Hepatocyte (in vitro differentiated cells): ENCODE data around the gene HHAT. TPM values are rescaled to one million over a fixed set of nuclear protein-coding genes. Genes with fewer than 3 reads are reported as not detected.

Experiments used
- DNase-seq: peaks from one replicate; pipeline ENCODE4 v3.0.0-alpha.2; 2016; ENCODE audit warnings: low spot score
- H2AFZ ChIP-seq: fragments of 200-600 bp; sonication (generic); 2 replicates; pipeline ENCODE4 v1.6.0; 2016; ENCODE audit warnings: antibody characterized with exemption, mild to moderate bottlenecking
- H3K27ac ChIP-seq: fragments of 200-600 bp; sonication (generic); 2 replicates; pipeline ENCODE4 v1.5.1; 2016; ENCODE audit warnings: mild to moderate bottlenecking
- H3K27me3 ChIP-seq: fragments of 200-600 bp; sonication (generic); 2 replicates; pipeline ENCODE4 v1.6.1; 2016
- H3K36me3 ChIP-seq: fragments of 200-600 bp; sonication (generic); replicated peaks from 2 replicates; pipeline ENCODE4 v1.5.1; 2016; ENCODE audit warnings: low read depth; ENCODE audit not compliant: insufficient read depth
- H3K4me1 ChIP-seq: fragments of 200-600 bp; sonication (generic); 2 replicates; pipeline ENCODE4 v1.5.1; 2016; ENCODE audit warnings: mild to moderate bottlenecking, moderate library complexity; ENCODE audit not compliant: insufficient read depth
- H3K4me2 ChIP-seq: fragments of 200-600 bp; sonication (generic); 2 replicates; pipeline ENCODE4 v1.6.0; 2016
- H3K4me3 ChIP-seq: fragments of 200-600 bp; sonication (generic); 2 replicates; pipeline ENCODE4 v1.5.1; 2016; ENCODE audit warnings: mild to moderate bottlenecking
- H3K79me2 ChIP-seq: fragments of 200-600 bp; sonication (generic); 2 replicates; pipeline ENCODE4 v1.6.0; 2017; ENCODE audit warnings: mild to moderate bottlenecking
- H3K9me2 ChIP-seq: fragments of 200-600 bp; sonication (generic); replicated peaks from 2 replicates; pipeline ENCODE4 v1.6.0; 2017; ENCODE audit warnings: mild to moderate bottlenecking; ENCODE audit not compliant: insufficient read depth
- H3K9me3 ChIP-seq: fragments of 200-600 bp; sonication (generic); 2 replicates; pipeline ENCODE4 v1.5.1; 2016; ENCODE audit warnings: low read depth, mild to moderate bottlenecking
- H4K20me1 ChIP-seq: fragments of 200-600 bp; sonication (generic); 2 replicates; pipeline ENCODE4 v1.6.0; 2016; ENCODE audit warnings: mild to moderate bottlenecking; ENCODE audit not compliant: insufficient read depth, poor library complexity, severe bottlenecking
- EZH2 ChIP-seq: fragments of 200-600 bp; sonication (generic); IDR thresholded peaks from 2 replicates; pipeline ENCODE4 v1.6.1; 2016; ENCODE audit warnings: antibody characterized with exemption, mild to moderate bottlenecking, borderline replicate concordance
- EZH2phosphoT487 ChIP-seq: fragments of 200-600 bp; sonication (generic); IDR thresholded peaks from one replicate; pipeline ENCODE4 v1.6.1; 2018; ENCODE audit warnings: antibody characterized with exemption, mild to moderate bottlenecking, low read depth, moderate library complexity; ENCODE audit not compliant: unreplicated experiment, severe bottlenecking
- WGBS: methylation state at CpG from one replicate; pipeline ENCODE4 v1.1.6; 2016; ENCODE audit warnings: low lambda C conversion rate; ENCODE audit errors: missing lambda C conversion rate; 5-methylcytosine and 5-hydroxymethylcytosine counted together
- polyA plus RNA-seq: library from polyadenylated mRNA; unstranded; fragments of >200 nt; fragmentation: Nextera tagmentation; extraction: Ambion mirVana; gene quantifications from 2 replicates; pipeline ENCODE4 v1.2.1, GENCODE V29; 2016
- total RNA-seq: library from RNA; depleted of rRNA; stranded (reverse); fragments of >200 nt; gene quantifications from 2 replicates; pipeline ENCODE4 v1.2.3, GENCODE V29; 2014
- TF ChIP-seq, protein P1 (sequence below): fragments of 200-600 bp; sonication (generic); IDR thresholded peaks from 2 replicates; pipeline ENCODE4 v1.5.1; 2016; ENCODE audit warnings: antibody characterized with exemption, mild to moderate bottlenecking; ENCODE audit not compliant: poor library complexity

Gene HHAT
- total and polyA plus RNA-seq, 2 experiments from 2014 or later: 5.3 to 6.3 TPM

- no peak overlapping the region for H3K4me3 ChIP-seq
- no peaks in the 10 kb centered on the region for H4K20me1 ChIP-seq
- no peaks in the 10 kb centered on the region for H3K36me3 ChIP-seq
- no peaks in the 10 kb centered on the region for H3K9me3 ChIP-seq
- no peak for DNase-seq
- H3K27ac ChIP-seq: no peak overlapping the region
- no peaks in the 10 kb centered on the region for H3K9me2 ChIP-seq
- no peak overlapping the region for H2AFZ ChIP-seq
- no peaks in the 10 kb centered on the region for H3K4me1 ChIP-seq
- no peaks in the 10 kb centered on the region for H3K27me3 ChIP-seq
- 60% methylated on average over 3 of the region's 7 CpGs for WGBS
- no peaks in the 10 kb centered on the region for H3K79me2 ChIP-seq
- TF ChIP-seq EZH2phosphoT487 (no peak), EZH2 (no peak)
- TF ChIP-seq, protein P1, sequence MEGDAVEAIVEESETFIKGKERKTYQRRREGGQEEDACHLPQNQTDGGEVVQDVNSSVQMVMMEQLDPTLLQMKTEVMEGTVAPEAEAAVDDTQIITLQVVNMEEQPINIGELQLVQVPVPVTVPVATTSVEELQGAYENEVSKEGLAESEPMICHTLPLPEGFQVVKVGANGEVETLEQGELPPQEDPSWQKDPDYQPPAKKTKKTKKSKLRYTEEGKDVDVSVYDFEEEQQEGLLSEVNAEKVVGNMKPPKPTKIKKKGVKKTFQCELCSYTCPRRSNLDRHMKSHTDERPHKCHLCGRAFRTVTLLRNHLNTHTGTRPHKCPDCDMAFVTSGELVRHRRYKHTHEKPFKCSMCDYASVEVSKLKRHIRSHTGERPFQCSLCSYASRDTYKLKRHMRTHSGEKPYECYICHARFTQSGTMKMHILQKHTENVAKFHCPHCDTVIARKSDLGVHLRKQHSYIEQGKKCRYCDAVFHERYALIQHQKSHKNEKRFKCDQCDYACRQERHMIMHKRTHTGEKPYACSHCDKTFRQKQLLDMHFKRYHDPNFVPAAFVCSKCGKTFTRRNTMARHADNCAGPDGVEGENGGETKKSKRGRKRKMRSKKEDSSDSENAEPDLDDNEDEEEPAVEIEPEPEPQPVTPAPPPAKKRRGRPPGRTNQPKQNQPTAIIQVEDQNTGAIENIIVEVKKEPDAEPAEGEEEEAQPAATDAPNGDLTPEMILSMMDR: no peak
- H3K4me2 ChIP-seq: peak overlapping the region; percentile 85
Measured at GRCh38 chr1:210310562-210311153, 18.0 kb upstream of the HHAT start.

- Histone ChIP-seq H3K4me2 (peak overlapping the region; percentile 85), H3K4me1 (no peaks in the 10 kb centered on the region), H3K9me2 (no peaks in the 10 kb centered on the region), H3K9me3 (no peaks in the 10 kb centered on the region), H3K27me3 (peaks cover 5% of the 10 kb centered on the region), H2AFZ (peak overlapping the region; percentile 88), H3K4me3 (no peak overlapping the region), H3K36me3 (no peaks in the 10 kb centered on the region), H4K20me1 (no peaks in the 10 kb centered on the region), H3K79me2 (no peaks in the 10 kb centered on the region), H3K27ac (no peak overlapping the region)
- WGBS: 77% methylated on average over 18 of the region's 18 CpGs
- DNase-seq: no peak
- no peak for TF ChIP-seq EZH2phosphoT487
- TF ChIP-seq, protein P1: no peak
- TF ChIP-seq EZH2: no peak
Measured at GRCh38 chr1:210311726-210312493, 16.8 kb upstream of the HHAT start.

DNA sequence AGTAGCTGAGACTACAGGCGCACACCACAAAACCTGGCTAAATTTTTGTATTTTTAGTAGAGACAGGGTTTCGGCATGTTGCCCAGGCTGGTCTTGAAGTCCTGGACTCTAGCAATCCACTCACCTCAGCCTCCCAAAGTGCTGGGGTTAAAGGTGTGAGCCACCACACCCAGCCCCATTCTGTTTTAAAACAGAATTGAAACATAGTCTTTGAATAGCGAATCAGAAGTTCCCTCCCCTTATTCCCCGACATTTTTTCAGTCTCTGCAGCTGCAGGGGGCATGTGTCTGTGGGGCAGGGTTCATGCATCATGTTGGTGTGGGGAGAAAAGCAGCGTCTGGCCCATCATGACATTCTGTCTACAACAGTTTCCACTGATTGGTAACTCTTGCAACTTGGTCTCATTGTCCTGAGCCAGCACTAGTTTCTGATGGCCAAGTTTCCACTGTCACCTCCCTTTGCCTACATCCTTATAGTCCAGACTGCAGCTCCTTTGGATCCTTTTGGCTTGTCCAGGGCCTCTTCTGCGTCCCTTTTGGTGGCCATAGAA, 15.6 kb upstream of the HHAT start:
- H3K27me3 ChIP-seq: peaks cover 5% of the 10 kb centered on the region
- H3K9me3 ChIP-seq: no peaks in the 10 kb centered on the region
- no peak for DNase-seq
- H3K27ac ChIP-seq: no peak overlapping the region
- no peak overlapping the region for H3K4me2 ChIP-seq
- H3K4me3 ChIP-seq: no peak overlapping the region
- 85% methylated on average over 6 of the region's 6 CpGs for WGBS
- no peaks in the 10 kb centered on the region for H3K79me2 ChIP-seq
- no peaks in the 10 kb centered on the region for H3K4me1 ChIP-seq
- no peaks in the 10 kb centered on the region for H4K20me1 ChIP-seq
- no peaks in the 10 kb centered on the region for H3K9me2 ChIP-seq
- no peaks in the 10 kb centered on the region for H3K36me3 ChIP-seq
- TF ChIP-seq, protein P1: no peak
- TF ChIP-seq EZH2phosphoT487: no peak
- no peak for TF ChIP-seq EZH2
- no peak overlapping the region for H2AFZ ChIP-seq
